Lower leg skin (tissue), 4 donors: ENCODE data around the gene ID2. TPM values are rescaled to one million over a fixed set of nuclear protein-coding genes. Genes with fewer than 3 reads are reported as not detected.

Experiments
- DNase-seq, 2 donors: peaks; one replicate each; pipeline ENCODE4 v3.0.0-alpha.2; 2019; ENCODE audit warnings: low spot score in 2 of 2
- H3K4me3 ChIP-seq: fragments of 200-600 bp; sonication (generic); 2 replicates; pipeline ENCODE4 v1.5.1; 2017; ENCODE audit warnings: mild to moderate bottlenecking, low read depth; ENCODE audit not compliant: poor library complexity, severe bottlenecking
- POLR2A ChIP-seq, 2 donors: fragments of 450-650 bp; IDR thresholded peaks; one replicate each; pipeline ENCODE4 v1.6.1; 2016 to 2017; ENCODE audit warnings: antibody characterized with exemption in 2 of 2, mild to moderate bottlenecking in 1 of 2, moderate library complexity in 1 of 2
- WGBS, 2 donors: methylation state at CpG; one replicate each; pipeline ENCODE4 v1.1.5; 2018; 5-methylcytosine and 5-hydroxymethylcytosine counted together
- intact Hi-C: fragments of 100-400 bp; cut with DNase I; formaldehyde crosslinking; loops from one replicate; pipeline ENCODE4 v1.15.0; 2023; ENCODE audit warnings: low total_unique reads
- total RNA-seq, 4 donors: library from RNA; depleted of rRNA; stranded (reverse); fragments of >200 nt; gene quantifications; one replicate each; pipeline ENCODE4 v1.1.0, GENCODE V29; 2016
- TF ChIP-seq, protein P1 (sequence below), 3 donors: fragments of 450-650 bp; IDR thresholded peaks; one replicate each; pipeline ENCODE4 v1.5.1; 2016; ENCODE audit warnings: antibody characterized with exemption in 3 of 3, mild to moderate bottlenecking in 3 of 3, moderate library complexity in 2 of 3

Gene ID2
- total RNA-seq, 4 donors from 2014 or later: 120 to 271 (median 209) TPM

DNA sequence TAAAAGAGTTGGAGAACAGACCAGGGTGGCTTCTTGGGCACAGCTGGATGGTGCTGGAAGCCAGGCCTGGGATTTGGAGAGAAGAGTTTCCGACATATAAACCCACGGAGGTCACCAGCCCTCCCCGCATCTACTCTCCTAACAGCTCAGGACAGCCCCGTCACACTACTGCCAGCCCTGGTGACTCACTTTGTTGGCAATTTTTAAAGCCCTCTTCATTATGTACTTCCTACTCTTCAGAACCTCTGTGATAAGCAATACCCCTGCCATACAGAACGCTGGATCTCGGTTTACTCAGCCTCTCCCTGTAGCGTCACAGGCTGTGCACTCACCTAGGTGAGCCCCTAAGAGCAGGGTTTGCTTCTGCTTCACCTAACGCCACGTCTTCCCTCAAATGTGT lies 48.1 kb downstream of the ID2 start:
- intact Hi-C loops: no loop called here
- no peak for DNase-seq
- TF ChIP-seq POLR2A (IDR thresholded peaks at IDR 0.05): no peak
- TF ChIP-seq, protein P1, sequence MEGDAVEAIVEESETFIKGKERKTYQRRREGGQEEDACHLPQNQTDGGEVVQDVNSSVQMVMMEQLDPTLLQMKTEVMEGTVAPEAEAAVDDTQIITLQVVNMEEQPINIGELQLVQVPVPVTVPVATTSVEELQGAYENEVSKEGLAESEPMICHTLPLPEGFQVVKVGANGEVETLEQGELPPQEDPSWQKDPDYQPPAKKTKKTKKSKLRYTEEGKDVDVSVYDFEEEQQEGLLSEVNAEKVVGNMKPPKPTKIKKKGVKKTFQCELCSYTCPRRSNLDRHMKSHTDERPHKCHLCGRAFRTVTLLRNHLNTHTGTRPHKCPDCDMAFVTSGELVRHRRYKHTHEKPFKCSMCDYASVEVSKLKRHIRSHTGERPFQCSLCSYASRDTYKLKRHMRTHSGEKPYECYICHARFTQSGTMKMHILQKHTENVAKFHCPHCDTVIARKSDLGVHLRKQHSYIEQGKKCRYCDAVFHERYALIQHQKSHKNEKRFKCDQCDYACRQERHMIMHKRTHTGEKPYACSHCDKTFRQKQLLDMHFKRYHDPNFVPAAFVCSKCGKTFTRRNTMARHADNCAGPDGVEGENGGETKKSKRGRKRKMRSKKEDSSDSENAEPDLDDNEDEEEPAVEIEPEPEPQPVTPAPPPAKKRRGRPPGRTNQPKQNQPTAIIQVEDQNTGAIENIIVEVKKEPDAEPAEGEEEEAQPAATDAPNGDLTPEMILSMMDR (IDR thresholded peaks at IDR 0.05): no peak
- 85 to 89% methylated on average over 9 of the region's 9 CpGs for WGBS, 2 donors
- H3K4me3 ChIP-seq: no peak overlapping the region

DNA sequence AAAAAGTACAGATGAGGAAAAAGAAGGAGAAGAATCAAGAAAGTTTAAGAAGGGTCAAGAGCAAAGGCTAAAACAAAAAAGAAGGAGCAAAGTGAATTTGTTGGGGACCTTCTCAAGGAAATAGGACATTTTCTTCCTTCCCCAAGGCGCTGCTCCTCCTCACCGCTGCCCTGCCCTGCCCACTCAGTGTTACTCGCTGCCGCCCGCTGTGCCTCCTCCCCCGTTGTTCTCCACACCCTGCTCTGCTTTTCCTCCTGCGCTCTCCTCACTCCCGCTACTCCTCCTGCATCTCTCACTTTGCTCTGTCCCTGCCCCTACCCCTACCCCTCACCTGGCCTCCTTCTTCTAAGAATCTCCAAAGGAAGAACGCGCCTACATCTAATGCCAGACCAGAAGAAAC lies 50.7 kb downstream of the ID2 start:
- TF ChIP-seq, protein P1 (IDR thresholded peaks at IDR 0.05): no peak
- no peak for TF ChIP-seq POLR2A (IDR thresholded peaks at IDR 0.05)
- WGBS, 2 donors: 92 to 97% methylated on average over 10 of the region's 10 CpGs
- intact Hi-C loops: no loop called here
- no peak for DNase-seq
- H3K4me3 ChIP-seq: no peak overlapping the region

Other genes with a start within 250 kb of the ID2 start
- gene KIDINS220, start 155.6 kb downstream of the ID2 start, total RNA-seq: 10 to 100 TPM; 44.6 to 65.0 (median 51.9) TPM